B cell (primary cell): ENCODE data around the gene AKT2. TPM values are rescaled to one million over a fixed set of nuclear protein-coding genes. Genes with fewer than 3 reads are reported as not detected.

Experiments
- ATAC-seq: fragments of 200-7000 bp; cut with Tn5 transposase; one replicate; pipeline ENCODE4 v1.10.0; 2021; ENCODE audit warnings: low read depth, mild to moderate bottlenecking, moderate number of reproducible peaks, moderate library complexity
- CTCF ChIA-PET: fragments of 350-600 bp; sonication (Branson Sonifier 250); formaldehyde crosslinking; loops from one replicate; lab custom pipeline; 2021; ENCODE audit warnings: antibody characterized with exemption, inconsistent platforms; lab: Charles Lee
- POLR2A ChIA-PET: fragments of 350-600 bp; sonication (Branson Sonifier 250); formaldehyde crosslinking; loops from one replicate; lab custom pipeline; 2021; ENCODE audit warnings: antibody characterized with exemption; lab: Charles Lee
- DNase-seq: peaks from one replicate; pipeline ENCODE4 v3.0.0; 2013
- H2AFZ ChIP-seq: 2 replicates; pipeline ENCODE4 v1.6.1; 2012; ENCODE audit warnings: mild to moderate bottlenecking, low read depth, low read length; ENCODE audit not compliant: insufficient read depth, poor library complexity, severe bottlenecking
- H3K27ac ChIP-seq, 2 donors: 1 replicate in 1 of 2; 2 replicates in 1 of 2; pipeline ENCODE4 v1.5.1; 2012 to 2013; ENCODE audit warnings: low read length in 2 of 2, mild to moderate bottlenecking in 2 of 2, moderate library complexity in 1 of 2
- H3K27me3 ChIP-seq, 4 experiments: fragments of 200-600 bp in 1 of 4; sonication (generic) in 1 of 4; replicated peaks in 1 of 4; 1 replicate in 2 of 4; 2 replicates in 2 of 4; pipeline versions ENCODE4 v1.6.1 to v1.7.0; 2013 to 2016; ENCODE audit warnings: low read length in 3 of 4, mild to moderate bottlenecking in 2 of 4, mixed read lengths in 1 of 4, moderate library complexity in 1 of 4; ENCODE audit not compliant: insufficient read depth in 4 of 4, control insufficient read depth in 3 of 4; ENCODE audit errors: control extremely low read depth in 1 of 4
- H3K36me3 ChIP-seq, 2 experiments: replicated peaks in 1 of 2; 1 replicate in 1 of 2; 2 replicates in 1 of 2; pipeline versions ENCODE4 v1.6.1 to v1.7.1; 2013; ENCODE audit warnings: low read length in 1 of 2; ENCODE audit not compliant: insufficient read depth in 2 of 2, control insufficient read depth in 1 of 2; ENCODE audit errors: control extremely low read depth in 1 of 2, extremely low read depth in 1 of 2
- H3K4me1 ChIP-seq, 2 donors: fragments of 200-600 bp in 1 of 2; sonication (generic) in 1 of 2; 1 replicate in 1 of 2; 2 replicates in 1 of 2; pipeline versions ENCODE4 v1.5.1 to v1.6.1; 2013 to 2017; ENCODE audit warnings: low read length in 2 of 2; ENCODE audit not compliant: control insufficient read depth in 2 of 2, insufficient read depth in 2 of 2
- H3K4me2 ChIP-seq: replicated peaks from 2 replicates; pipeline ENCODE3; 2012; ENCODE audit warnings: mild to moderate bottlenecking, low read depth, low read length; ENCODE audit not compliant: poor library complexity, severe bottlenecking
- H3K4me3 ChIP-seq, 5 experiments: fragments of 200-600 bp in 1 of 5; sonication (generic) in 1 of 5; 1 replicate in 3 of 5; 2 replicates in 2 of 5; pipeline versions ENCODE4 v1.5.1 to v1.7.0; 2011 to 2016; ENCODE audit warnings: low read length in 4 of 5, mild to moderate bottlenecking in 4 of 5, low read depth in 2 of 5, control low read depth in 1 of 5, moderate library complexity in 1 of 5; ENCODE audit not compliant: insufficient read depth in 1 of 5; ENCODE audit errors: control extremely low read depth in 1 of 5, extremely low read depth in 1 of 5
- H3K79me2 ChIP-seq: fragments of 200-600 bp; sonication (generic); one replicate; pipeline ENCODE4 v1.6.0; 2016; ENCODE audit warnings: low read length; ENCODE audit not compliant: control insufficient read depth, insufficient read depth
- H3K9ac ChIP-seq: fragments of 200-600 bp; sonication (generic); 2 replicates; pipeline ENCODE4 v1.6.1; 2017; ENCODE audit warnings: mild to moderate bottlenecking, low read length, moderate library complexity
- H3K9me3 ChIP-seq, 3 donors: one replicate each; pipeline versions ENCODE4 v1.6.1 to v1.7.1; 2013; ENCODE audit warnings: low read length in 2 of 3; ENCODE audit not compliant: control insufficient read depth in 2 of 3, insufficient read depth in 1 of 3; ENCODE audit errors: control extremely low read depth in 1 of 3
- H4K20me1 ChIP-seq: 2 replicates; pipeline ENCODE4 v1.6.0; 2012; ENCODE audit warnings: mild to moderate bottlenecking, low read length; ENCODE audit not compliant: insufficient read depth, control insufficient read depth, poor library complexity, severe bottlenecking
- H3K27ac Mint-ChIP-seq: one replicate; pipeline ENCODE4 v1.8.0; 2021; ENCODE audit warnings: mixed read lengths
- H3K27me3 Mint-ChIP-seq: one replicate; pipeline ENCODE4 v1.8.0; 2021; ENCODE audit warnings: mixed read lengths
- H3K4me1 Mint-ChIP-seq: one replicate; pipeline ENCODE4 v1.8.0; 2021; ENCODE audit warnings: mixed read lengths
- H3K4me3 Mint-ChIP-seq: one replicate; pipeline ENCODE4 v1.8.0; 2021; ENCODE audit warnings: mixed read lengths
- H3K9me3 Mint-ChIP-seq: one replicate; pipeline ENCODE4 v1.8.0; 2022; ENCODE audit warnings: mixed read lengths; ENCODE audit not compliant: insufficient read depth
- CTCF ChIP-seq: fragments of 200-600 bp; IDR thresholded peaks from one replicate; pipeline ENCODE4 v1.8.0; 2022; ENCODE audit warnings: antibody characterized with exemption, mild to moderate bottlenecking
- EZH2 ChIP-seq: IDR thresholded peaks from 2 replicates; pipeline ENCODE4 v1.6.1; 2012; ENCODE audit warnings: borderline replicate concordance, low read depth, mild to moderate bottlenecking, moderate library complexity, low read length; ENCODE audit not compliant: insufficient read depth, poor library complexity, severe bottlenecking
- WGBS: methylation state at CpG from one replicate; pipeline ENCODE4 v1.1.5; 2013; ENCODE audit warnings: missing lambda C conversion rate; ENCODE audit not compliant: insufficient coverage; 5-methylcytosine and 5-hydroxymethylcytosine counted together
- intact Hi-C: fragments of 100-400 bp; cut with micrococcal nuclease; formaldehyde crosslinking; loops from one replicate; pipeline ENCODE4 v1.10.0; 2022
- polyA plus RNA-seq: library from polyadenylated mRNA; depleted of rRNA; stranded (reverse); fragments of >200 nt; gene quantifications from 2 replicates; pipeline ENCODE4 v1.2.3, GENCODE V29; 2012
- total RNA-seq, 2 donors: library from RNA; stranded (reverse); fragments of 120-200 nt in 1 of 2; gene quantifications; 1 replicate in 1 of 2; 2 replicates in 1 of 2; pipeline versions ENCODE4 v1.2.3 to v1.2.4, GENCODE V29; 2013 to 2022

Gene AKT2
- total and polyA plus RNA-seq, 2 donors (not counting 1 experiment from before 2014, with no cell fraction given), result 195 to 243 TPM

- peak; percentile 62 for DNase-seq
- peak overlapping the region; percentile 83 for H3K4me3 Mint-ChIP-seq
- no peaks in the 10 kb centered on the region for H3K9me3 Mint-ChIP-seq
- H3K27me3 Mint-ChIP-seq, result no peaks in the 10 kb centered on the region
- intact Hi-C loops, result loop anchor here (10.0 kb wide), 1 partner anchor 985 kb away; the partner anchor contains the start of gene HNRNPUL1
- Histone ChIP-seq H2AFZ (no peak overlapping the region), H3K9ac (peak overlapping the region; percentile 38), H3K4me2 (peak overlapping the region; percentile 67), H3K4me3 (peak overlapping the region in 1 of 5 experiments; percentile 0), H4K20me1 (peaks cover 54% of the 10 kb centered on the region), H3K9me3 (no peaks in the 10 kb centered on the region), H3K36me3 (peaks cover 0 to 3% of the 10 kb centered on the region in 2 experiments), H3K4me1 (peaks cover 53 to 75% of the 10 kb centered on the region in 2 donors), H3K27me3 (no peaks in the 10 kb centered on the region), H3K79me2 (peaks cover 98% of the 10 kb centered on the region), H3K27ac (peak overlapping the region; percentile 66 to 100)
- ATAC-seq, result no peak
- H3K4me1 Mint-ChIP-seq, result peaks cover 77% of the 10 kb centered on the region
- CTCF ChIA-PET, result interaction anchor here (1.0 to 1.8 kb wide), 3 partner anchors 15 to 25 kb away, joined by 3 to 7 read pairs (median 4); no protein-coding TSS in a partner anchor
- TF ChIP-seq CTCF, result no peak
- no peak for TF ChIP-seq EZH2
- WGBS, result 46% methylated on average over 10 of the region's 17 CpGs
- POLR2A ChIA-PET, result interaction anchor here (0.5 to 0.7 kb wide), 3 partner anchors 45 to 983 kb away, joined by 3 to 6 read pairs (median 4); no protein-coding TSS in a partner anchor
- peak overlapping the region; percentile 93 for H3K27ac Mint-ChIP-seq
Measured at GRCh38 chr19:40279761-40280607, 5.2 kb downstream of the AKT2 start.
